IPS-11a (cell line): ENCODE results near the gene SH3PXD2B.
"Not testable (repeated sequence)": the region's sequence is repeated elsewhere in the genome, so short reads cannot be mapped to it uniquely, and the experiment has no call there.

Source experiments
- H3K4me3 ChIP-seq: one replicate; pipeline ENCODE4 v1.5.1; 2013; ENCODE audit warnings: low read depth, low read length, control low read depth

SH3PXD2B gene

DNA sequence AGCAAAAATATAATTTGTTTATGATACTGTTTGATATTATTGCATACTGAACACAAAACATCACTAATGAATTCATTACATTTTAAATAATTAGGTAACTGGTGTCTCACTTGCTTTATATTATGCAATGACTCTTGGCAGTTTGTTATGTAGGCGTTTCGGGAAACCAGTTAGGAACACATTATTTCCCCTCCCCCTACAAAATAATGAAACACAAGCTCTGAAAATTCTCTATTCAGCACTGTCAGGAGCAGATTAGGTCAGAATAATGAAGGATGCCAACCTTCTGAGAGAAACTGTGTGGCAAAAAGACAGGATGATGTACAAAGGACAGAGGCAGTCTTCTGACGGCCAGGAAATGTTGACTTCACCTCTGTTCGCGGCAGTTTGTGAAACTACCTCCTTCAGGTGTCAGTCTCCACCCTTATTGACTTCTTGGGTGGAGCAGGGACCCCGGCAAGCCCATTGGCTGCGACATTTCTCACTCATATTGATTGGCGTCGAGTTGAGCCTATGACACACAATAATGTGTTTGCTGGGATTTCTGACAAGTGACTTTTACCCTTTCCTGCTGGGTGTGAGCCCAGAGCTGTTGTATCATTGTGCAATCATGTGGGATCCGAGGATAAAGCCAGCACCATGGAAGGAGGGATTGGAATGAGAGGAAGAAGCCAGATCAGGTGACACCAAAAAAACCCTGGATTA, 33.9 kb downstream of the SH3PXD2B start:
- no peak overlapping the region for H3K4me3 ChIP-seq

DNA sequence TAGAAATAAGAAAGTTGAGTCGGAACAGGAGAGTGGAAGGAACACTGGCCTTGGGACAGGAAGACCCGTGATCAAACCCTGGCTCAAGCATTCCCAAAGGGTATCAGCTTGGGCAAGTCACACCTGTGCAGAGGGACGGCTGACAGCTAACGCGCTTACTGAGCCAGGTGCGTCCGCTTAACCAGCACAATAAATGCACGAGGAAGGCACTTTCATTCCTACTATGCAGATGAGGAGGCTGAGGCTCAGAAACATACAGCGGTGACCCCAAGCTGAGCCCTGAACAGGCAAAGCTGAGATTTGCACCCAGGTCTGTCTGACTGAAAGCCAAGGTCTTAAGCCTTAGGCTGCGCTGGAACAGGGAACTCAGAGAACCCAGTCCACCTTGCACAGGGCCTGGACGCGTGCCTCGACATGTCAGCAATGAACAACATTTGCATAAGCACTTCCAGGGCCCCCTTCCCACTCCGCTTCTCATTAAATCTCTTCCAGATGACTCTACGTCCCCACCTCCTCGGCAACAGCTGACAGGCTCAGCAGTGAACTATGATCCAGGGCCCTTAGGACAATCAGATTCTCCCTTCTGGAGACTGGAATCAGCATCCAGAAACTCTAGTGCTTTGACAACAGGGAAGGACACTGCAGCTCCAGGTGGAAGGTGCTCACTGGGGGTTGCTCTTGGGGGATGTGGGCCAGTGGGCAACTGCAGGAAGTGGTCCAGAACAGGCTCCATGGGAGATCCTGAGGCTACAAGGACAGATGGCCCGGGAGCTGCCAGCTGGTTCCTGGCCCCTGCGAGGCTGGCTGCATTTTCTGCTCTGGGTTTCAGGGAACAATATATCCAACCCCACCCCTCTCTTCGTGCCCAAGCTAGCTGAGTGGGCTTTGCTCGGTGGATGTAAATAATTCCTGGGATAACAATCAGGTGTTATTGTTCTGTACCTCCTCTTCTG, 35.2 kb downstream of the SH3PXD2B start:
- no peak overlapping the region for H3K4me3 ChIP-seq

DNA sequence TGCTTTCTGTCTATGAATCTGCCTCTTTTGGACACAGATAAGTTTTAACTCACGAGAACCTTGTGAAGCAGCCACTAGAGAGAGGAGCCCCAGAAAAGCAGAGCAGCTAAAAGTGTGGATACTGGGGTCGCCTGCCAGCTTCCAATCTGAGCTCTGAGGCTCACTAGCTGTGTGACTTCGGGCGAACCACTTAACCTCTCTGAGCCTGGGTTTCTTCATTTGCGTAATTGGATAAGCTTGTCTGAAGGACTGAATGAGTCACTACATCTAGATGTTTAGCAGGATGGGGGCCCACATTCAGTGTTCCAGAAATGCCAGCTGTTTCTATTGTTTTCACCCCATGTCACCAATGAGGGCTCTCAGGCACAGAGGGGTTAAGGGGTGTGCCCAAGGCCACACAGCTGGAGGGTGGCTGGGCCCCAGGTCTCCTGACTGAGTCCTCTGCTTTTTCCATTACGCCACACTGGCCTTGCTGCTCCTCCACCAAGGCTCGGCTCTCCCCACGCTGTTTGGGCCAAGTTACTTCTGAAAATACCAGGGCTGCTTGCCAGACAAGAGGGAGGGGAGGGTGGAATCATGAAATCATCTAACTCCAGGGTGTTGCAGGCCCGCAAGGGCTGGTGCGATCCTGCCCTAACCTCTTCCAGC, 36.2 kb downstream of the SH3PXD2B start:
- no peak overlapping the region for H3K4me3 ChIP-seq

DNA sequence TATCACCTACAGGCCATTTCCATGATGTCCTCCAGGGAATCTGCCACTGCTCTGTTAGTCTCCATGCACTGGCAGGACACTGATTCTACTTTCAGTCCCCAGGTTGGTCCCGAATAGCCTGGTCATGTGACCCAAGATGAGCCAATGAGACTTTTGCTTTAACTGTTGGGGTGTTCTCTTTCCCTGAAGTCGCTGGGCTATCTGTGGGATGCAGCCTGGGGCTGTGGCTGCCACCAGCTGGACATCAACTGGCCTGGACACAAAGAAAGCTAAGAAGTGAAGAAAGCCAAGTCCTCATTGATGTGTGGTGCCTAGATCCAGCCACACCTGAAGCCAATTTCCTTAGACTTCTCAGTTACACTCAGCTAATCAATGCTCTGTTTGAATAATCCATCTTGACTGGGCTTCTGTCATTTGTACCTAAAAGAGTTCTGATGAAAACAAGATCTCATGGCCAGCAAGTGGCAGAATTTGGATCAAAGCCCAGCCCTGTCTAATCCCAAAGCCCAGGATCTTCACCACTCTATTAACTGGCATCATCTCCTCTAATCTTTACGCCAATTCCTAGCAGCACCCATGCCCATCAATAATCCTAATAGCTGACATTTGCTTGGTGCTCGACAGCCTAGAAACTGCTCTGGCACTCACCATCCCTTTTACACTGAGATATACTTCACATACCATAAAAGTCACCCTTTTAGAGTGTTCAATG, 37.0 kb downstream of the SH3PXD2B start:
- H3K4me3 ChIP-seq: no peak overlapping the region

DNA sequence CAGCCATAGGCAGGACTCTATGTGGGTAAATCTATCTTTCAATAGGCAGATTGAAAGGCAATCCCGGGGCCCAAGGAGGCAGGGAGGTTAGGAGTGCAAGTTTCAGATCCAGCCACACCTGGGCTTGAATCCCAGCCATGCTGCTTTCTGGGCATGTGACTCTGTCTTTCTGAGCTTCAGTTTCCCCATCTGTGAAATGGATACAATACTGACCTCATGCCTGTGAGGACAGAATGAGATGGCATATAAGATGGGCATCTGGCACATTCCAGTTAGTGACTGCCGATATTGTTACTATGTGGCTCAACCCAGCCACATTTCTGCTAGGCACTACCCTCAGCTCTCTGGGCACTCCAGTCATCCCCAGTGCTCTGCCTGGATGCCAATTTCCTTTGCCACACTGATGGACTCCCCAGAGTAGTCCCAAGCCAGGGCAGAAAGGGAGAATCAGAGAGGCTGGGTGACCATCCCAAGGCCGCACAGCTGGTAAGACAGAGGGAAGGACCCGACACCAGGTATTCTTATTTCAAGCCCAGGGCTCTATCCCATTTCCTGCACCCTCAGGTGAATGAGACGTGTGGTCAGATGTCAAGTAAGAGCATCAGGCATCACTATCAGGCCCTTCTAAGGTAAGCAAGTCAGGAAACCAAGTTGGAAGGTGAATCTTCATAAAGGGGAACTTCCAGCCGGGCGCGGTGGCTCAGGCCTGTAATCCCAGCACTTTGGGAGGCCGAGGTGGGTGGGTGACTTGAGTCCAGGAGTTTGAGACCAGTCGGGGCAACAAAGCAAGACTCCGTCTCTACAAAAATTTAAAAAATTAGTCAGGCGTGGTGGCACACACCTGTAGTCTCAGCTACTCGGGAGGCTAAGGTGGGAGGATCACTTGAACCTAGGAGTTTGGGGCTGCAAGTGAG, 38.7 kb downstream of the SH3PXD2B start:
- no peak overlapping the region for H3K4me3 ChIP-seq

DNA sequence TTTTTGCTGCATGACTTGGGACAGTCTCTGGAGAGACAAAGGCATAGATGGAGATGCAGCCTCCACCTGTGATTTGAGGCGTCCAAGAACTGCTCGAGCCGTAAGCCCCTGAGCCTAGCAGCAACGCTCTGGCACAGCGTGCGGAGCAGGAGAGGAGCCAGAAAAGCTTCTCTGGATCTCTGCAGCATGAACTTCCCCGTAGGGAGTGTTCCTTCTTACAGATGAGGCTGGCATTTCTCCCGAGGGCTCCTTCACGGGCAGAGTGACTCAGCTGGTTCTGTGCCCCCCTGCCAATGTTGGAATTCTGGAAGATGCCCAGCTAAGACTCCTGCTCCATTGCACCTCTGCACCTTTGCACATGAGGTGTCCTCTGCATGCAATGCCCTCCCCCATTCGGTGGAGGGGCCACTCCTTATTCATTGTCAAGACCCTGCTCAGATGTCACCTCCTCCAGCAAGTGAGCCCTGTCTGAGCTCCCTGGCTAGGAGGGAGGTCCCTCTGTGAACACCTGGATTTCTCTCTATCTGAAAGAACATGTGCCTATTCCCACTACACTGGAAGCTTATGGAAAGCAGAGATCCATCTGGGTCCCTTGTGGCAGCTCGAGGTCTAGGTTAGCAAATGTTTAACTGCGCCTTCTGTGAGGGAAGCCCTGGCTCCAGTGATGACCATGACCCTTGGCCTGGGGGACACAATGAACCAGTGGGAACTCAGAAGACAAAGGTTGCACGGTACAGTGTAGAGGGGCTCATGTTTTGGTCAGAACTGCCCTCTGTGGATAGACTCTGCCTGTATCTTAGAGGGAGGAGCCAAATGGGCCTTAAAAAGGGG, 39.6 kb downstream of the SH3PXD2B start:
- H3K4me3 ChIP-seq: no peak overlapping the region

DNA sequence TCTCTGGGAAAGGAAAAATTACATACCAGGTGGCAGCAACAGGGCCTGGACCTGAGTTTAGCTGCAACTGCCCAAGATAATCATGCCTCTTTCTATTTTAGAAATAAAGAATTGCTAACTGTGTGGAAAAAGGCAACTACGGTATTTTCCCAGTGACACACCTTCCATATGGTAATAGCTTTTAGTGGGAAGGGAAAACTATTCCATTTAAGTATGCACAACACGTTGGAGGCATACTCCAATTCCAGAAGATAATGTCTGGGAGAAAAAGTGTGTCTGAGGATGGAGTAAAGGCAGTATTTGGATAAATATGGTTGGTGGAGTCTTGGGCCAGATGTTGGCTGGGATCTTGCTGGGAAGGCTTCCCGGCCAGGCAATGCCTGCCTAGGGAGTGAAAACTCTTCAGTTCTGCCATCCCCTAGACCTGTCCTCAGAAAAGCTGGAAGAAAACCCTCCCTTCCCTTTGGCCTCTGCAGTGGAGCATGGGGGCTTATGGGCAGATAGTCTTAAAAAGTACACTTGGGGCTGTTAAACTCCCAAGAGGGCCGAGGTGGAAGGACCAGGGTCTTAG, 40.6 kb downstream of the SH3PXD2B start:
- no peak overlapping the region for H3K4me3 ChIP-seq

DNA sequence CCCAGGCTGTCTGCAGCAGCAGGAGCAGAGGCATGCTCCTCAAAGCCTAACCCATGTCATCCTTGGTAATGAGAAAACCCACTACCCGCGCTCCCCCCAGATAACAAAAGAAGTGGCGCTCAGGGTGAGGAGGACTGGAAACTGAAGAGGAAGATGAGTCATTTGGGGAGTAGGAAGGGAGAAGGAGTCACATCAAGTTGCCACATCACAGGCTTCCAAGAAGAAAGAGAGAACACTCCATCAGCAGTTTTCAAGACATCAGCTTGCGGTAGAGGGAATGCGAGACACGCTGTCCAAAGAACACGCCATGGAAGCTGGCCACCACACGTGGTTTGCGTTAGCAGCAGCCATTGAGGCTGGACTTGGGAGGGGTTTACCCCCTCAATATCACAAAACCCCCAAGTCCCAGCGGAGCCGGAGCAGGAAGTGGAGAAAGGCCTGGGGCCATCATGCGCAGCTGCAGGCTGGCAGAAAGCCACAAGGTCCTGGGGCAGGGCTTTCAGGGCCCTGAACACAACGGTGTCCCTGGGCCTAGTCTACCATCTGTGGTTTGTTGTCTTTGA, 41.5 kb downstream of the SH3PXD2B start:
- no peak overlapping the region for H3K4me3 ChIP-seq

DNA sequence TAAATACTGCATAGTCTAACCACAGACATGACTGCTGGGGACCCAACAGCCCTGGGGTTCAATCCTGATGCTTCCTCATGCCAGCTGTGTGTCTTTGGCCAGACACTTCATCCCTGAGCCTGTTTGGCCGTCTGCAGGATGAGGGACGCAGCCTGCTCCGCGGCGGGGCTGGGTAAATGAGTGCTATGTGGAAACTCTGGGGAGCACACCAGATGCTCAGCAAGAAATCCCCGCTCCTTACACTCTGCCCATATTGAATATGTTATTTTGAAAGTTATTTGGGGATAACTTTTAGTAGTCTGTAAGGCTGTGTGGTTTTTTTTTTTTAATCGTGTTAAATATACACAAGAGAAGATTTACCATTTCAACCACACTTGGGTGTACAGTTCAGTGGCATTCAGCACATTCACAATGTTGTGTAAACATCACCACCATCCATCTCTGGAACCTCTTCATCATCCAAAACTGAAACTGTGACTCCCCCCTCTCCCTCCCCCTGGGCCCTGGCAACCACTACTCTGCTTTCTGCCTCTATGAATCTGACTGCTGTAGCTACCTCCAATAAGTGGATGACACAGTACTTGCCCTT, 42.7 kb downstream of the SH3PXD2B start:
- H3K4me3 ChIP-seq: no peak overlapping the region

DNA sequence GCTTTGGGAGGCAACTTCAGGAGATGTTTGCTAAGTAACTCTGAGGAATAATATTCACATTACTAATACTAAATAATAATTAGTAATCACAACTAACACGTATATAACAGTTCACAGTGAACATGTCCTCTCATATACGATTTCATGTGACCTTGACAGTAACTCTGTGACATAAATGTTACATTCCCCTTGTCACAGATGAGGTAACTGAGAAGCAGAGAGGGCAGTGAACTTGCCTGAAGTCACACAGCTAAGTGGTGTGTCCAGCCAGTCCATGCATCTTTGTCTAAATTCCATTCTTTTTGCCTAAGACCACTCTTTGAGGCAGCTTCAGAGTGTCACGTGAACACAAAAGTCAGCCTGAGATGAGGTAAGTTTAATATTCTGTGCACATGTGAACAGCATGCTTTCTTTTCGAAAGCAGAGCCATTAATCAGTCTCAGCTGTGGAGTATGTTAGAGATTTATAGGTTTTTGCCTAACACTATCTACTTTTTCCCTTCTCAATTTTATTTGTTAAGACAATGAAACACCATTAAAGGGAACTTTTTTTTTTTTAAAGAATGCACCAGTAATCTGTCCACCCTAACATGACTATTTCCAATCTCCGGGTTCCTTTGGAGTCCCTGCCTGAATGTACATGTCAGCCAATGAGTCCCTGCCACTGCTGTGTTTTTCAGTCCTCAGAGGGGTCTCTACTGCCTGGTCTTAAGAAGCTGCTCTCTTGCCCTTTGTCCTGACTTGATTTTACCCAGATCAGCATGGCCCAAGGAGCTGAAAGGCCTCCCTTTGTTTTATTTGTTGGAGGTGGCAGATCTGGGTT, 43.5 kb downstream of the SH3PXD2B start:
- no peak overlapping the region for H3K4me3 ChIP-seq

DNA sequence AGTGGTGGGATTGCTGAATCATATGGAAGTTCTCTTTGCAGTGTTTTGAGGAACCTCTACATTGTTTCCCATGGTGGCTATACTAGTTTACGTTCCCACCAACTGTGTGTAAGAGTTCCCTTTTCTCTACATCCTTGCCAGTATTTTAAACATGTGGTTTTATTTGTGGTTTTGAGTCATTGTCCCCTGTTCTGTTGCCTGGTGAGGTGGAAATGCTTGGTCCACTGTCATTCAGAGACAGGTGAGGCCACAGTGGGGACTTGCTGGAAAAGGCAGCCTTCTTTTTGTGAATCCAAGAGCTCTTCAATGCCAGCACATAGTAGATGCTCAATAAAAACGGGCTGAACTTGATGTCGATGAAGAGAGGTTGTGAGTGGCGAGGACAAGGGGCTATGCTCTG, 44.2 kb downstream of the SH3PXD2B start:
- H3K4me3 ChIP-seq: no peak overlapping the region

DNA sequence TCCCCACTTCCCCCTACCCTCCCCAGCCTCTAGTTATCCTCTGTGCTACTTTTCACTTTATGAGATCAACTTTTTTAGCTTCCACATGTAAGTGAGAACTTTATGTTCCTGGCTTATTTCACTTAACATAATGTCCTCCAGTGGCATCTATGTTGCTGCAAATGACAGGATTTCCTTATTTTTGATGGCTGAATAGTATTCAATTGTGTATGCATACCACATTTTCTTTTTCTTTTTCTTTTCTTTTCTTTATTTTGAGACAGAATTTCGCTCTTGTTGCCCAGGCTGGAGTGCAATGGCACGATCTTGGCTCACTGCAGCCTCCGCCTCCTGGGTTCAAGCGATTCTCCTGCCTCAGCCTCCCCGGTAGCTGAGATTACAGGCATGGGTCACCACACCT, 44.8 kb downstream of the SH3PXD2B start:
- H3K4me3 ChIP-seq: not testable (repeated sequence)

DNA sequence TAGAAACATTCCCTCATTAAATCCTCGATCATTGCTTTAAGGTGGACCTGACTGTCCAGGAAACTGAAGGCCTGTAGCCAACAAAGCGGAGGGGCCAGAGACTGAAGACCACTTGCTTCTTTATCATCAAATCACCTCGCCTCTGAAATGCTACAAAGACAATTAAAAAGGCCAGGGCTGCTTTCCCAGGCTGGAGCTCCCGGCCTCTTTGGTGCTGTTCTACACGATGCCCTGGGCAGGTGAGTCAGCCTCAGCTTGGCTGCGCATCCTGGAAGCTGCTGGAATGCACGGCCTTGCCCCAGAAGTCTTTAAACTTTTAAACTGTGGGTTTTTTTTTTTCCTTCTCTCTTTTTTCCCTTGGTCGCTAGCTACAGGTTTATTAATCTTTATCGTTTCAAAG, 46.5 kb downstream of the SH3PXD2B start:
- H3K4me3 ChIP-seq: no peak overlapping the region

DNA sequence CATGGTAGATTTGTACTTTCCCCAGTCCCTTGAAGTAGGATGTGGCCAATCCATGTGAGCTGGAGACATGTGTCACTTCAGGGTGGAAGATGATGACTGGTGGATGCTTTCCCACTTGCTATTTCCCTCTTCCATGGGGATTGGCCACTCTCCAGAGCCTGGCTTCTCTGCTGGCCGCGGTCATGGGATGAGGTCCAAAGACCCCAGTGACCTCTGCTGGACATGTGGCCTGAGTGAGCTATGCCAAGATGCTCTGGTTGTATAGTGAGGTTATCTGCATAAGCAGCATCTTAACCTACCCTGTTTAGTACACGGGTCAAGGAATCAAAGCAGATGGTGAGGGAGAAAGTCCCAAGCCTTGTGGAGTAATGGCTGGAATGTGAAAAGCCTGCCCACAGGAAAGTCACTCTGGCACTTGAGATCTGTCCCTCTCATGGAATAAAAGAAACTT, 47.1 kb downstream of the SH3PXD2B start:
- H3K4me3 ChIP-seq: no peak overlapping the region

DNA sequence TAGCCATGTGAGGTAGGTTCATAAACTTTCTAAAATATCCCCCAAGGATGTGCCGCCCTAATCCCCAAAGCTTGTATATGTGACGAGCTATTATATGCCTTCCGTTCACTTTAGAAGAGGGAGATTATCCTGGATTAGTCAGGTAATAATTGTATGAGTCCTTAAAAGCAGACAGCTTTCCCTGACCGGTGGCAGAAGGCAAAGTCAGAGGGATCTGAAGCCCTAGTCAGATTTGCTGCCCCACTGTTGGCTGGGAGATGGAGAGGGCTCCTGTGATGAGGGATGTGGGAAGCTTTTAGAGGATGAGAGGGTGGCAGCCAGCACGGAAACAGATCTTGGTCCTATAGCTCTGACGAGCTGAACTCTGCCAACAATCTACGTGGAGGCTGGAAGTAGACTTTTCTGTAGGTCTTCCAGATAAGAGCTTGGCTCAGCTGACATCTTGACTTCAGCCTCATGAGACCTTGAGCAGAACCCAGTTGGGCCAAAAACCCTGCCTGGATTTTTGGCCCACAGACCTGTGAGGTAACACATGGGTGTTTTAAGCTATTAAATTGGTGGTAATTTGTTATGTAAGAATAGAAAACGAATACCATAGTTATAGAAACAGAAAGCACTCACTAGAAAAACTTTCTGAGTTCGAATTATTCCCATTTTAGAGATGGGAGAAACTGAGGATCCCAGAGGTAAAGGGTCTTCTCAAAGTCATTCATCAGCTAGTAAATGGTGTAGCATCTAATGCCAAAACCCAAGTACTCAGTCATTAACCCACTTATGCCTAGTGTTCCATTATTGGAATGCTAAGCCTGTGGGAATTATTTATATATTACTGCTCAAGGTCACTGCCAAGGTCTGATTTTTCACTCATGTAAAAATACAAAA, 48.9 kb downstream of the SH3PXD2B start:
- no peak overlapping the region for H3K4me3 ChIP-seq

DNA sequence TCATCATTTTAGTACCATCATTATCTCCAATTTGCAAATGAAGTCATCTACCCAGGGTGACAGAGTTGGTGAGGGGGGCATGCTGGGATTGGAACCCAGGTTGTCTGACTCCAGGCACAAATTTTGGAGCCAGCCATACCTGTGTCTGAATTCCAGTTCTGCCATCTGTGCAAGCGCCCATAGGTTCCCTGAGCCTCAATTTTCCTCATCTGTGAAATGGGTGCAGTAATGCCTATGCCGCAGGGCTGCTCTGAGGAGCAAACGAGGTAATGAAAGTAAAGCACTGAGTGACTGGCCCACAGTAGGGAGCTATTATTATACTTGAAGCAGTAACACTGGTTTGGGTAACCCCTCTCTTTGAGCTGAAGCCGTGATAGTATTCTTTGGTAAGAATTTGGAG, 49.6 kb downstream of the SH3PXD2B start:
- H3K4me3 ChIP-seq: no peak overlapping the region
